GM18517 (cell line): ENCODE measurements around the gene UBE3A.

Source experiments
- ATAC-seq: cut with Tn5 transposase; IDR thresholded peaks from one replicate; pipeline ENCODE4 v1.9.1; 2021; ENCODE audit warnings: mild to moderate bottlenecking, moderate library complexity; ENCODE audit not compliant: unreplicated experiment

The UBE3A gene

DNA sequence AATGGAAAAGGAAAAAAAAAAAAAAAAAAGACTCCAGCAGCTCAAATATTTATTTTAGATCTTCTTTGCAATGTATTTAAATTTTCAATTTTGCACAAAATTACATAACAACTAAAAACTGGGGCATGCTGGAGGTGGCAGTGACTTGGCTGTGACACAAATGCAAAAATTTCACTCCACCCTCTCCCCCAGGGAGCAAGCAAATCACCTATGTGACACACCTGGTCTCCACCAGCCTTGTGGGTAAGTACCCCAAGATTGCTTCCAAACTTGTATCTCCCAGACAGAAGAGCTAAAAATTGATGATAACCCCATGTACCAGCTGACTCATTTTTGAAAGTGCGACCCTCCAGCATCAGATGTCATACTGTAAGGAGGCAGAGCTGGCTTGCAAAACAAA, 32.0 kb downstream of the UBE3A start:
- no peak for ATAC-seq

DNA sequence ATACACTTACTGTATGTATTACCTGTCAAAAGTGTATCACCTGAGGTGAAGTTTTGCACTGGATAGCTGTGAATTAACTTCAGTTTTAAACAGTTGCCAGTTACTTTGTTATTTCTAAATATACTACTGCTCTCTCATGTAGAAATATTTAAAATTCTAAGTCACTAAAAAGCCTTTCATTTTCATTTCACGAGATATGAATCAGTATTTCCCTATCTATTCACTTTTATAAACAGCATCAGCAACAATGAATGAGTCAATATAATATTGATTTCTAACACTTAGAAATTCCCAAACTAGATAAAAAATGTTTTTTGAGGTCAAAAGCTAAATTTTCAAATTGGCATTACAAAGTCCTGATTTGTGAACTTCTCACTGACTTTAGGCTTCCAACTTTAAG, 32.6 kb downstream of the UBE3A start:
- no peak for ATAC-seq

DNA sequence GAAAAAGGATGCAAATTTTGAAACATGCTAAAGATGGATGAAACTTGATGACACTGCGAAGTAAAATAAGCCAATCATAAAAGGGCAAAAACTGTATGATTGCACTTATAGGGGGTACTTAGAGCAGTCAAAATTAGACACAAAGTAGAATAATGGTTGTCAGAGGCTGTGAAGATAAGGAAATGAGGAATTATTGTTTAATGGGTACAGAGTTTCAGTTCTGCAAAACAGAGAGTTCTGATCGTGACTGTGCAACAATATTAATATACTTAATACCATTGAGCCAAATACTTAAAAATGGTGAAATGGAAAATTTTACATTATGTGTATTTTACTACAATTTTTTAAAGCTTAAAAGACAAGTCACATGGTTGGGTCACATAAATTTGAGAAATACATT, 35.1 kb downstream of the UBE3A start:
- ATAC-seq = no peak

- no peak for ATAC-seq
Measured at GRCh38 chr15:25402342-25402741, 36.5 kb downstream of the UBE3A start.

GRCh38 chr15:25401501-25401900, 37.3 kb downstream of the UBE3A start:
- no peak for ATAC-seq

- no peak for ATAC-seq
Measured at GRCh38 chr15:25397100-25397499, 41.7 kb downstream of the UBE3A start.

GRCh38 chr15:25394898-25395297, 43.9 kb downstream of the UBE3A start:
- no peak for ATAC-seq

DNA sequence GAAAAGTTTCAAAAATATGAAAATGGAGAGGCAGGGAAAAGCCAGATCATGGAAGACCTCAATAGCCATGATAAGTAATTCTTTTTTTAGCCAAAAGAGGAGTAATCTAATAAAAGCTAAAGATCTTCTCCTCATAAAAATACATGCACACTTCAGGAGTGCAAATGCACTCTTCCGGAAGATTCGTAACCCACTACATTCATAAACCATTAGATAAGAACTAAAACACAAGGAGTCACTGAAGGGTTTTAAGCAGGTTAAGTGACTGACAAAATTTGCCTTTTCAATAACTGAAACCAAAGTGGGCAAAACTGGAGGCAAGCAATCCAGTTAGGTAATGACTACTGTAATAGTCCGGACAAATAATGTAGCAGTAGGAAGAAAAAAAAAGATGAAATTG, 46.0 kb downstream of the UBE3A start:
- ATAC-seq = no peak

- no peak for ATAC-seq
Measured at GRCh38 chr15:25391971-25392721, 46.7 kb downstream of the UBE3A start.

DNA sequence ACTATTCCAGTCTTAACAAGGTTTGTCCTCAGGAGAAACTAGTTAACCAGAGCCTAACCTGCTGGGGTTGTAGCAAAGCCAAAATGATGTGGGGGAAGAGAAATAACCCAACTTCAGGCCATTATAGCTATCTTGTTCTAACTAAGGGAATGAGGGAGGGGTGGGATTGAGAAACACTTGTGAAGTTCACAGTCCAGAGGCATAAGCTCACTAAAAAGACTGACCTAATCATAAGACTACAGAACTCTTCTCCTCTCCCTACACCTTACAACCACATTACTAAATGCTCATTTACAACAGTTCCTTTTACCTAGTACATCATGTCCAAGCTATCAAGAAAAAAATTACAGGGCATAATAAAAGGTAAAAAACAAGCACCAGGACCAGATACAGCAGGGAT, 52.8 kb downstream of the UBE3A start:
- ATAC-seq = no peak

DNA sequence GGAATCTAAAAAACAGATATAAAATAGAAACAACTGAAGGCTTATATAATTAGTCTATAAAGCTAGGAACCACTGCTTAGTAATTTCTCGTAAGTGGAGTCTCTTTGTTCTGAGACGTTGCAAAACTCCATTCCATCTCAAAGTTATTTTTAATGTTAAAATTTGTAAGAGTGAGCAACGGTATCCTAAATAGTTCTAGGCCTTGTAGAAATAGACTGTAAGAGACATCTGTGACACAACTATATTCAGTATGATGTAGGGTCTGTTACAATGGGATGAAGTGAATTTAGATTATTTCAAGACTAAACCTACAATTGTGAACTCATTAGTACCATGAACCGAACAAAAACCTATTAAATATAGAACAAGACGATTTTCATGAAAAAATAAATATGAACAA, 57.2 kb downstream of the UBE3A start:
- no peak for ATAC-seq

GRCh38 chr15:25378501-25378901, 60.3 kb downstream of the UBE3A start:
- no peak for ATAC-seq

GRCh38 chr15:25375557-25375956, 63.3 kb downstream of the UBE3A start:
- no peak for ATAC-seq

DNA sequence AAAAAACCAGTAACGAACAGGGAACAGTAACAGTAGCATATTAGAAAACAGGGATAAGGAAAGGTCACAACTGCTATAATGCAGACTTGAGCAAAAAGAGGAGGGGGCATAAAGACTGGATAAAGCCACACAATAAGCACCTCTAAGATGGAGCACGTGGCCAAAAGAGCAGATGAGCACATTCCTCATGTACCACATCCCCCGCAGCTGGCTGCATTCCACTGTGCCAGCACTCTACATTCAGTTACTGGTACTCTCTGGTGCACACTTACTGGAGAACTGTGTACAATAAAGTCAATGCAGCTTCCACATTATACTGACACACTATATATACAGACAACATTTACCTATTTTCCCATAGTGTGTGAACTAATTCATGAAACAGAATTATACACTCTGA, 64.7 kb downstream of the UBE3A start:
- ATAC-seq = no peak

DNA sequence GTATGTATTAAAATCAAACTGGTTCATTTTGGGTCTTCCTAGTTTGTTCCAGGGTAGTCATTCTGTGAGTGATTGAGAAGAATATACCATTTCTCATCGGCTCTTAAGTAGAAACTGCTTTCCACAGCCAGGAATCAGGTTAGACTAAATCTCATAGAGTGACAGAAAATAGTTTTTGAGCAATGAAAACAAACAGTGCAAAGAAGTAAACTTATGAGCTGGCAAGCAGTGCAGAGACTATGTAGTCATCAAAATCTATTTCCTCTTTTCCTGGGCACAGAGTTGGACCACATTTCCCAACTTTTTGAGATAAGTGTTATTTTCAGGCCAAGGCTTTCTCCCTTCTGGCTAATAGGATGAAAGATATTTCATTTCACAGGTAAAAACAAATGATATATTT, 66.5 kb downstream of the UBE3A start:
- ATAC-seq = no peak

DNA sequence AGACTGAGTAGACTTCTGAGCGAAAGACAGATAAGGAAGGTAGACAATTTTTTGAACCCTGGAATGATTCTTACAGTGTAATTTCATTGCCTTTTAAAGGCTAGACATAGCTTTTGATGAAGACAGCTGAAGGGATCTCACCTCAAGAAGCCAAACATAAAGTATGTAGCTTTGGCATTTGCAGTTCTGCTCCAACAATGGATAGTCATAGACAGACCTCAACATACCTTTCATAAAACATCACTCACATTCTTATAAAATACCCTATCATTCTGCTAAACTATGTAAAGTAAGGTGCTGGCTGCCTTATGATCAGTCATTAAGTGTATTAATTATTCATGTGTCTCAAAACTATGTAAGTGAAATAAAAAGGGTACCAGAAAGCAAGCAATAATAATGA, 70.0 kb downstream of the UBE3A start:
- no peak for ATAC-seq

DNA sequence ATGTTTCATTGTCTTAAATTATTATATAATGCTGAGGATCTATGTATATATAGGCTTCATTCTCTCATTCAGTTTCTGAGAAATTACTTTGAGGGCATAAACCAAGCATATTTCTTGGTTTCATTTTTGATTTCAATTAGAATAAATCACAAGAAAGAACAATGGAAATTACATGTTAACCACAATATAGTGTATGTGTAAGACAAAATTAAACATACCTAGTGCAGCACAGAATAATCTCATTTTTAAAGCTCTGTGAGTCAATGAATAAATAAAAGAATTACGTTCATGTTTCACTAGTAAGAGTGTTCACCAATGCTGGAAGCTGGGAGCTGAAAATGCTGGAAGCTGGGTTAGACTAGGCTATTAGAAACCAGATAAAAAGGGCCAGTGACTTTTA, 72.8 kb downstream of the UBE3A start:
- no peak for ATAC-seq

DNA sequence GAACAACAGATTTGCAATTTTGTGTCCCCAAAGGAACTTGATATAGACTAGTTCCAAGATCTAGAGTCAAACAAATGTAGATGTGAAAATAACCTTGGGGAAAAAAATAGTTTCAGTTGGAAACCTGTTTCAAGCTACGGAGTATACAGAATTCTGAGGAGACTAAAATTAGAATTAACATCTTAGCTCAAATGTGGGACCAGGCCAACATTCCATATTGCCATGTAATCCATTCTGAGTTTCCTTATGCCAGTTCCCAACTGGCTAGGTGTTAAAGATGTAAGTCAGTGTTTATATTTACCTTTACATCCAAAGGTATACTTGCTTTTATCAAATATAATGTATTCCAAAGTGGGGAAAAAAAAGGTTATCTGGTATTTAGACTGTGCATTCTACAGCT, 76.3 kb downstream of the UBE3A start:
- ATAC-seq = no peak

GRCh38 chr15:25347707-25348106, 91.1 kb downstream of the UBE3A start:
- ATAC-seq = no peak

- ATAC-seq = no peak
Measured at GRCh38 chr15:25346371-25346770, 92.5 kb downstream of the UBE3A start.

- ATAC-seq = no peak
Measured at GRCh38 chr15:25345943-25346342, 92.9 kb downstream of the UBE3A start.

- no peak for ATAC-seq
Measured at GRCh38 chr15:25342629-25343028, 96.2 kb downstream of the UBE3A start.

- no peak for ATAC-seq
Measured at GRCh38 chr15:25339431-25339830, 99.4 kb downstream of the UBE3A start.
